ENCODE measurements around the gene HRC.

- TF ChIP-seq POLR2A (IDR thresholded peaks at IDR 0.05) = no peak
- TF ChIP-seq, protein P1, sequence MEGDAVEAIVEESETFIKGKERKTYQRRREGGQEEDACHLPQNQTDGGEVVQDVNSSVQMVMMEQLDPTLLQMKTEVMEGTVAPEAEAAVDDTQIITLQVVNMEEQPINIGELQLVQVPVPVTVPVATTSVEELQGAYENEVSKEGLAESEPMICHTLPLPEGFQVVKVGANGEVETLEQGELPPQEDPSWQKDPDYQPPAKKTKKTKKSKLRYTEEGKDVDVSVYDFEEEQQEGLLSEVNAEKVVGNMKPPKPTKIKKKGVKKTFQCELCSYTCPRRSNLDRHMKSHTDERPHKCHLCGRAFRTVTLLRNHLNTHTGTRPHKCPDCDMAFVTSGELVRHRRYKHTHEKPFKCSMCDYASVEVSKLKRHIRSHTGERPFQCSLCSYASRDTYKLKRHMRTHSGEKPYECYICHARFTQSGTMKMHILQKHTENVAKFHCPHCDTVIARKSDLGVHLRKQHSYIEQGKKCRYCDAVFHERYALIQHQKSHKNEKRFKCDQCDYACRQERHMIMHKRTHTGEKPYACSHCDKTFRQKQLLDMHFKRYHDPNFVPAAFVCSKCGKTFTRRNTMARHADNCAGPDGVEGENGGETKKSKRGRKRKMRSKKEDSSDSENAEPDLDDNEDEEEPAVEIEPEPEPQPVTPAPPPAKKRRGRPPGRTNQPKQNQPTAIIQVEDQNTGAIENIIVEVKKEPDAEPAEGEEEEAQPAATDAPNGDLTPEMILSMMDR (IDR thresholded peaks at IDR 0.05) = no peak
- TF ChIP-seq EP300 (IDR thresholded peaks at IDR 0.05) = no peak
Observed at GRCh38 chr19:49142866-49143335, 12.3 kb downstream of the HRC start.

Measured in upper lobe of left lung (tissue), 4 donors.